Measurements from ENCODE around the gene GRIK4.

GRCh38 chr11:120769906-120770305, 258.4 kb downstream of the GRIK4 start:
- TF ChIP-seq, protein P1, sequence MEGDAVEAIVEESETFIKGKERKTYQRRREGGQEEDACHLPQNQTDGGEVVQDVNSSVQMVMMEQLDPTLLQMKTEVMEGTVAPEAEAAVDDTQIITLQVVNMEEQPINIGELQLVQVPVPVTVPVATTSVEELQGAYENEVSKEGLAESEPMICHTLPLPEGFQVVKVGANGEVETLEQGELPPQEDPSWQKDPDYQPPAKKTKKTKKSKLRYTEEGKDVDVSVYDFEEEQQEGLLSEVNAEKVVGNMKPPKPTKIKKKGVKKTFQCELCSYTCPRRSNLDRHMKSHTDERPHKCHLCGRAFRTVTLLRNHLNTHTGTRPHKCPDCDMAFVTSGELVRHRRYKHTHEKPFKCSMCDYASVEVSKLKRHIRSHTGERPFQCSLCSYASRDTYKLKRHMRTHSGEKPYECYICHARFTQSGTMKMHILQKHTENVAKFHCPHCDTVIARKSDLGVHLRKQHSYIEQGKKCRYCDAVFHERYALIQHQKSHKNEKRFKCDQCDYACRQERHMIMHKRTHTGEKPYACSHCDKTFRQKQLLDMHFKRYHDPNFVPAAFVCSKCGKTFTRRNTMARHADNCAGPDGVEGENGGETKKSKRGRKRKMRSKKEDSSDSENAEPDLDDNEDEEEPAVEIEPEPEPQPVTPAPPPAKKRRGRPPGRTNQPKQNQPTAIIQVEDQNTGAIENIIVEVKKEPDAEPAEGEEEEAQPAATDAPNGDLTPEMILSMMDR (conservative IDR thresholded peaks at IDR 0.05; ENCODE audit: low read length) = no peak
- no peak for TF ChIP-seq EZH2phosphoT487 (IDR thresholded peaks at IDR 0.05; ENCODE audit: borderline replicate concordance)
